NB4 (cell line): ENCODE results near the gene UVRAG.

Experiments
- DNase-seq: peaks from one replicate; pipeline ENCODE4 v3.0.0; 2010; ENCODE audit warnings: low read depth
- H3K4me3 ChIP-seq: one replicate; pipeline ENCODE4 v1.5.1; 2011; ENCODE audit warnings: mild to moderate bottlenecking, low read depth, low read length, moderate library complexity
- MYC ChIP-seq: IDR thresholded peaks from 2 replicates; pipeline ENCODE4 v1.6.1; 2011; ENCODE audit warnings: low read depth, low read length
- POLR2A ChIP-seq: IDR thresholded peaks from 2 replicates; pipeline ENCODE4 v1.6.1; 2011; ENCODE audit warnings: mild to moderate bottlenecking; ENCODE audit not compliant: insufficient read length; ENCODE audit errors: extremely low read depth
- TF ChIP-seq, protein P1 (sequence below): IDR thresholded peaks from one replicate; pipeline ENCODE4 v1.5.1; 2012; ENCODE audit warnings: low read depth, low read length
- TF ChIP-seq, protein P2 (sequence below): IDR thresholded peaks from 2 replicates; pipeline ENCODE4 v1.6.1; 2011; ENCODE audit warnings: low read depth, low read length

Gene UVRAG

DNA sequence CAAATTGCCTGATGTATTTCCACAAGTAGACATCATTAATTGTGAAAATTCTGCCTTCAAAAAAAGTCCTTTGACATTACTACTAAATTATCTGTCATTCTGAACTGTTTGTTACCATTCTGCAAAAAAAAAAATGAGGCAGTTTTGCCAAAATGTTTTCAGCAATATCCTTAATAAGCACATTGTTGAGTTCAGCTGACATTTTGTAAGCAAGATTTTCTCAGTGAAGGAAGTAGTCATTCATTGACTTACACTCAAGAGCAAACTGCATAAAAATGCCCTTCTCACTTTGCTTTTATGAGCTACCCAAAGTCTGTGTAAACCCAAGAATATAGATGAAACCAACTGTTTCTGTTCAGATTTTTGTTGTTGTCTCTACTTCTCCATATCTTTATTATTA, 125.9 kb downstream of the UVRAG start:
- TF ChIP-seq MYC = no peak
- TF ChIP-seq, protein P1, sequence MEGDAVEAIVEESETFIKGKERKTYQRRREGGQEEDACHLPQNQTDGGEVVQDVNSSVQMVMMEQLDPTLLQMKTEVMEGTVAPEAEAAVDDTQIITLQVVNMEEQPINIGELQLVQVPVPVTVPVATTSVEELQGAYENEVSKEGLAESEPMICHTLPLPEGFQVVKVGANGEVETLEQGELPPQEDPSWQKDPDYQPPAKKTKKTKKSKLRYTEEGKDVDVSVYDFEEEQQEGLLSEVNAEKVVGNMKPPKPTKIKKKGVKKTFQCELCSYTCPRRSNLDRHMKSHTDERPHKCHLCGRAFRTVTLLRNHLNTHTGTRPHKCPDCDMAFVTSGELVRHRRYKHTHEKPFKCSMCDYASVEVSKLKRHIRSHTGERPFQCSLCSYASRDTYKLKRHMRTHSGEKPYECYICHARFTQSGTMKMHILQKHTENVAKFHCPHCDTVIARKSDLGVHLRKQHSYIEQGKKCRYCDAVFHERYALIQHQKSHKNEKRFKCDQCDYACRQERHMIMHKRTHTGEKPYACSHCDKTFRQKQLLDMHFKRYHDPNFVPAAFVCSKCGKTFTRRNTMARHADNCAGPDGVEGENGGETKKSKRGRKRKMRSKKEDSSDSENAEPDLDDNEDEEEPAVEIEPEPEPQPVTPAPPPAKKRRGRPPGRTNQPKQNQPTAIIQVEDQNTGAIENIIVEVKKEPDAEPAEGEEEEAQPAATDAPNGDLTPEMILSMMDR = no peak
- TF ChIP-seq, protein P2, sequence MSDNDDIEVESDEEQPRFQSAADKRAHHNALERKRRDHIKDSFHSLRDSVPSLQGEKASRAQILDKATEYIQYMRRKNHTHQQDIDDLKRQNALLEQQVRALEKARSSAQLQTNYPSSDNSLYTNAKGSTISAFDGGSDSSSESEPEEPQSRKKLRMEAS = no peak
- no peak for TF ChIP-seq POLR2A
- no peak overlapping the region for H3K4me3 ChIP-seq
- no peak for DNase-seq

DNA sequence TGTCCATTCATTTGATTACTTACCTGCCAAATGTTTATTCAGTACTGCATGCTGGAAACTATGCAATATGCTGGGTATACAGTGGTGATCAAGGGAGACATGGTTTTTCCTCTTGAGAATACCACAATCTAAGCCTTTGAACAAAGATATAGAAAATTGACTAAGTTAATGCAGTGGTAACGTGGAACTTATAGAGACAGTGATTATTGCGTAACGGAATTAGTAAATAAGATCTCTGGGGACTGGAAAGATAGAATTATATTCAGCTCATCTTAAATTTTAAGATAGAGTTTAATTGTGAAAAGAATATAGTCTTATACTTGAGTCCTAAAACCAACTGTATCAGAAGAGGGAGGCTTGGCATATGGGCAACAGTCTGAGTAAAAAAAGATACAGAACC, 129.5 kb downstream of the UVRAG start:
- H3K4me3 ChIP-seq = no peak overlapping the region
- no peak for DNase-seq
- no peak for TF ChIP-seq POLR2A
- TF ChIP-seq, protein P1 = no peak

DNA sequence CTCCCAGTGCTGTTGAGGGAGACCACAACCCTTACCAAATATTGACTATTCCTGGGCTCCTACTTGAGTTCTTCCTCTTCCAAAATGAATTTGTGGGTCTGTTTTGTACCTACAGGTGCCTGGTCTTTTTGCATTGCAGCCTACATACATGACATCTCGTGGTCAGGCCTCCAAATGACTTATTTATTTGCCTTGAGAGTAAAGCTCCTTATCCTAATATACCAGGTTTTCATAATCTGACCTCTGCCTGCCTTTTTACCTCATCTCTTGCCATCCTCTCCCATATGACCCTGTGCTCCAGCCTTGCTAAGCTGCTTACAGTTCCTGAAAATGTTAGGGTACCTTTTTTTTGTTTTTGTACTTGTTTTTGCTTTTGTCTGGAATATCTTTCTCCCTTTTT, 130.4 kb downstream of the UVRAG start:
- TF ChIP-seq MYC (no peak), POLR2A (no peak)
- TF ChIP-seq, protein P1 = no peak
- TF ChIP-seq, protein P2 = no peak
- H3K4me3 ChIP-seq = no peak overlapping the region
- DNase-seq = no peak

DNA sequence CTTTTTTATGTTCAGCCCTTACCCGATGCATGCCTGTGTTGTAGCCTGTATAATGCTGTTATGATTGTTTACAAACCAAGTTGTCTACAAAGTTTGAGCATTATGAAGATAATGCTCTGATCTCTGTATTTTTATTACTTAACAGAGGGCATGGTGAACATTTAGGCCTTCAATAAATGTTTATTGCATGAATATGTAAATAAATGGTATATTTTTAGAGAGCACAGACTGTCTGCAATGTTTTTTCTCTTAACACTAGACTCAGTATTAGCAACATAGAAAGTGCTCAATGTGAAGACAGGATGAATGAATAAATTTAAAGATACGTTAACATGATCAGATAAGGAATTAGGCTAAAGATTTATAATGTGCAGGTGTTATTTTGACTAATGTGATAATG, 130.9 kb downstream of the UVRAG start:
- DNase-seq = no peak
- no peak overlapping the region for H3K4me3 ChIP-seq
- TF ChIP-seq, protein P2 = no peak
- TF ChIP-seq MYC = no peak
- no peak for TF ChIP-seq POLR2A
- TF ChIP-seq, protein P1 = no peak

DNA sequence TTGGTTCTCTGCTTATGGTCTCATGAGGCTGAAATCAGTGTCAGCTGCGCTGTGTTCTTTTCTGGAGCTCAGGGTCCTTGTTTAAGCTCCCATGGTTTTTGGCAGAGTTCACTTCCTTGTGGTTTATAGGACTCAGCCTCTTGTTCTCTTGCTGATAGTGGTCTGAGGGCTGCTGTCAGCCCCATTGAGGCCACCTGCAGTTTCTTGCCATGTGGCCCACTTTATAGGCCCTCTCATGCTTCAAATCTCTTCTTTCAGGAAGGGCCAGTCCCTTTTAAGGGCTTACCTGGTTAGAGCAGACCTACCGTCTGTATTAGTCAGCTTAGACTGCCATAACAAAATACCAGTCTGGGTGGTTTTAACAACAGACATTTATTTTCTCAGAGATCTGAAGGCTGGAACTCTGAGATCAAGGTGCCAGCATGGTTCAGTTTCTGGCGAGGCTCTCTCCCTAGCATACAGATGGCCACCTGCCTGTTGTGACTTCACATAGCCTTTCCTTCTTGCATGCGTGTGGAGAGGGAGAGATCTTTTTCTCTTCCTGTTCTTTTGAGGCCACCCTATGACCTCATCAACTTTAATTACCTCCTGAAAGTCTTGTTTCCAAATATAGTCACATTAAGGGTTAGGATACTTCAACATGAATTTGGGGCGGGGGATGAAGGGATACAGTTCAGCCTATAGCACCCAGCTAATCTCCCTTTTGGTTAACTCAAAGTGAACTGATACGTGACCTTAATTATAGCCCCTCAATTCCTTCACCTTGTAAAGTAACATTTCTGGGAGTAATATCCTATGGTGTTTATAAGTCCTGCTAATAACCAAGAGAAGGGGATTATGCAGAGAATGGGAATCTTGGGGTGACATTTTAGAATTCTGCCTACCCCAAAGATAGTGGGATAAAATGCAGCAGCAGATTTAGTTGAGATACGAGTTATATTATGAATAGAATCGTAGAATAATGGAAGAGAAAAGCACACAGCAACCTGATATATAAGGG, 131.8 kb downstream of the UVRAG start:
- TF ChIP-seq POLR2A (no peak), MYC (no peak)
- TF ChIP-seq, protein P2 = peak; percentile 3; the same call in 1 of the 2 replicates
- TF ChIP-seq, protein P1 = no peak
- no peak overlapping the region for H3K4me3 ChIP-seq
- peak; percentile 43 for DNase-seq
